ENCODE data around the gene EFEMP1.

Gene EFEMP1

GRCh38 chr2:55965276-55965675 is 41.7 kb upstream of the EFEMP1 start:
- H3K27ac ChIP-seq: no peak overlapping the region
- H3K4me1 ChIP-seq (ENCODE audit: control insufficient read depth in 1 of 2, insufficient read depth in 1 of 2, low read depth in 1 of 2, low read length in 1 of 2): no peaks in the 10 kb centered on the region
- peaks cover 22% of the 10 kb centered on the region for H3K27me3 ChIP-seq
- TF ChIP-seq CTCF (IDR thresholded peaks at IDR 0.05): no peak
- H3K9me3 ChIP-seq: no peaks in the 10 kb centered on the region
- no peak overlapping the region for H3K4me3 ChIP-seq (ENCODE audit: low read depth in 1 of 2, low read length in 1 of 2)
- no peaks in the 10 kb centered on the region for H3K36me3 ChIP-seq

GRCh38 chr2:55962915-55963314 is 39.3 kb upstream of the EFEMP1 start:
- H3K4me3 ChIP-seq (ENCODE audit: low read depth in 1 of 2, low read length in 1 of 2): no peak overlapping the region
- H3K9me3 ChIP-seq: no peaks in the 10 kb centered on the region
- H3K27me3 ChIP-seq: peaks cover 22% of the 10 kb centered on the region
- H3K4me1 ChIP-seq (ENCODE audit: control insufficient read depth in 1 of 2, insufficient read depth in 1 of 2, low read depth in 1 of 2, low read length in 1 of 2): no peaks in the 10 kb centered on the region
- no peak overlapping the region for H3K27ac ChIP-seq
- no peaks in the 10 kb centered on the region for H3K36me3 ChIP-seq
- no peak for TF ChIP-seq CTCF (IDR thresholded peaks at IDR 0.05)

- TF ChIP-seq CTCF (IDR thresholded peaks at IDR 0.05): no peak
- Histone ChIP-seq H3K9me3 (no peaks in the 10 kb centered on the region), H3K27me3 (peaks cover 19% of the 10 kb centered on the region), H3K27ac (no peak overlapping the region), H3K36me3 (no peaks in the 10 kb centered on the region), H3K4me1 (ENCODE audit: control insufficient read depth in 1 of 2, insufficient read depth in 1 of 2, low read depth in 1 of 2, low read length in 1 of 2) (no peaks in the 10 kb centered on the region), H3K4me3 (ENCODE audit: low read depth in 1 of 2, low read length in 1 of 2) (no peak overlapping the region)
Observed at GRCh38 chr2:55961318-55961911, 37.8 kb upstream of the EFEMP1 start.

- Histone ChIP-seq H3K36me3 (no peaks in the 10 kb centered on the region), H3K4me1 (ENCODE audit: control insufficient read depth in 1 of 2, insufficient read depth in 1 of 2, low read depth in 1 of 2, low read length in 1 of 2) (no peaks in the 10 kb centered on the region), H3K27ac (no peak overlapping the region), H3K4me3 (ENCODE audit: low read depth in 1 of 2, low read length in 1 of 2) (no peak overlapping the region), H3K27me3 (peaks cover 7% of the 10 kb centered on the region), H3K9me3 (no peaks in the 10 kb centered on the region)
- no peak for TF ChIP-seq CTCF (IDR thresholded peaks at IDR 0.05)
Observed at GRCh38 chr2:55958756-55959155, 35.2 kb upstream of the EFEMP1 start.

- H3K9me3 ChIP-seq: no peaks in the 10 kb centered on the region
- H3K4me1 ChIP-seq (ENCODE audit: control insufficient read depth in 1 of 2, insufficient read depth in 1 of 2, low read depth in 1 of 2, low read length in 1 of 2): no peaks in the 10 kb centered on the region
- no peak for TF ChIP-seq CTCF (IDR thresholded peaks at IDR 0.05)
- H3K27me3 ChIP-seq: no peaks in the 10 kb centered on the region
- no peak overlapping the region for H3K4me3 ChIP-seq (ENCODE audit: low read depth in 1 of 2, low read length in 1 of 2)
- no peaks in the 10 kb centered on the region for H3K36me3 ChIP-seq
- H3K27ac ChIP-seq: no peak overlapping the region
Observed at GRCh38 chr2:55957142-55957541, 33.6 kb upstream of the EFEMP1 start.
